ENCODE results near the gene LMX1B.

Gene LMX1B

DNA sequence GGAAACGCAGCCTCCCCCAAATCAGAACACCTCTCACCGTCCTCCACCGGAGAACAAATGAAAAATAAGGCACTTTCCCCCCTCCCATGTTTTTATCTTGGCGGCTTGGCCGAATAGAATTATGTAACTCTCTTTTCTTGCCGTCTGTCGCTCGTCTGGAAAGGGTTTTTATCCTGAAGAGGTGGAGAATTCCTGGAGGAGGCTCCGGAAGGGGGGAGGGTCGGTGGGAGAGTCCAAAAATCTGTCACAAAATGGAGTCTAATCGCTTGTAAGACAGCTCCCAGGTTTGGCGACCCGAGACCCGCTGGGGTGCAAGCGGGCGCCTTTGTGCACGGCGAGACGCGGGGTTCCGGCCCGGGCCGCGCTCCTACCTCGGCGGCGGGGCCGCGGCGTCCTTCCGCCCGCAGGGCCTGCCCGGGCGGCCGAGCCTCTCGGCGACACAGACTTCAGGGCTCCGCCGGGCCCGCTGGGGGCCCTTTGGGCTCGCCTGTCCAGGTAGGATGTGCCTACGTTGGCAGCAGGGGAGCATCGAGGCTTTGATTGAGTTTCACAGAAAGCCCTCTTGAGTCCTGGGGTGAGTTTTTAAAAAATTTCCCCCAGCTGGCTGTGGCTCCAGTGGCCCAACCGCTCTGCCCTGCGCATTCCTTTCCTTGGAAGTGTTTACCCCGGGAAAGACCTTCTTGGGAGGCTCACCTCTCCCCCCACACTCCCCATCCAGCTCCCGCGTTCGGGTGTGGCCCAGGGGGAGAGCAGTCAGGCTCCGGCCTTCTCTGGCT is 5.0 kb downstream of the LMX1B start:
- TF ChIP-seq POLR2AphosphoS5 (IDR thresholded peaks at IDR 0.05; ENCODE audit: borderline replicate concordance, low read depth, low read length) (no peak), FOXP2 (optimal IDR thresholded peaks at IDR 0.05; ENCODE audit: control extremely low read depth, extremely low read length, insufficient read depth) (no peak), EZH2 (IDR thresholded peaks at IDR 0.05) (no peak)
- no peaks in the 10 kb centered on the region for H3K36me3 ChIP-seq (ENCODE audit: insufficient read depth, low read length)

GRCh38 chr9:126619361-126620135 is 5.8 kb downstream of the LMX1B start:
- Histone ChIP-seq H3K9me3 (ENCODE audit: low read depth, low read length) (no peaks in the 10 kb centered on the region), H3K9ac (ENCODE audit: insufficient read length) (no peak overlapping the region), H3K36me3 (ENCODE audit: insufficient read depth, low read length) (no peaks in the 10 kb centered on the region), H3K4me3 (no peak overlapping the region), H3K27ac (no peak overlapping the region)
- TF ChIP-seq FOXP2 (optimal IDR thresholded peaks at IDR 0.05; ENCODE audit: control extremely low read depth, extremely low read length, insufficient read depth) (no peak), POLR2AphosphoS5 (IDR thresholded peaks at IDR 0.05; ENCODE audit: borderline replicate concordance, low read depth, low read length) (no peak), EZH2 (IDR thresholded peaks at IDR 0.05) (no peak)
- DNase-seq (ENCODE audit: low read depth, low spot score) = no peak

More for the DNA sequence above, 5.0 kb downstream of the LMX1B start:
- Histone ChIP-seq H3K4me3 (0 out of 2 replicates have a peak overlapping the region, but pooled peaks have one; percentile 4), H3K9ac (ENCODE audit: insufficient read length) (no peak overlapping the region), H3K9me3 (ENCODE audit: low read depth, low read length) (no peaks in the 10 kb centered on the region), H3K27ac (no peak overlapping the region)
- DNase-seq (ENCODE audit: low read depth, low spot score) = no peak

GRCh38 chr9:126620478-126620877 is 6.8 kb downstream of the LMX1B start:
- no peaks in the 10 kb centered on the region for H3K9me3 ChIP-seq (ENCODE audit: low read depth, low read length)
- DNase-seq (ENCODE audit: low read depth, low spot score) = no peak
- TF ChIP-seq POLR2AphosphoS5 (IDR thresholded peaks at IDR 0.05; ENCODE audit: borderline replicate concordance, low read depth, low read length) (no peak), EZH2 (IDR thresholded peaks at IDR 0.05) (no peak), FOXP2 (optimal IDR thresholded peaks at IDR 0.05; ENCODE audit: control extremely low read depth, extremely low read length, insufficient read depth) (no peak)
- H3K9ac ChIP-seq (ENCODE audit: insufficient read length) = no peak overlapping the region
- H3K27ac ChIP-seq = no peak overlapping the region
- H3K4me3 ChIP-seq = no peak overlapping the region
- H3K36me3 ChIP-seq (ENCODE audit: insufficient read depth, low read length) = no peaks in the 10 kb centered on the region

DNA sequence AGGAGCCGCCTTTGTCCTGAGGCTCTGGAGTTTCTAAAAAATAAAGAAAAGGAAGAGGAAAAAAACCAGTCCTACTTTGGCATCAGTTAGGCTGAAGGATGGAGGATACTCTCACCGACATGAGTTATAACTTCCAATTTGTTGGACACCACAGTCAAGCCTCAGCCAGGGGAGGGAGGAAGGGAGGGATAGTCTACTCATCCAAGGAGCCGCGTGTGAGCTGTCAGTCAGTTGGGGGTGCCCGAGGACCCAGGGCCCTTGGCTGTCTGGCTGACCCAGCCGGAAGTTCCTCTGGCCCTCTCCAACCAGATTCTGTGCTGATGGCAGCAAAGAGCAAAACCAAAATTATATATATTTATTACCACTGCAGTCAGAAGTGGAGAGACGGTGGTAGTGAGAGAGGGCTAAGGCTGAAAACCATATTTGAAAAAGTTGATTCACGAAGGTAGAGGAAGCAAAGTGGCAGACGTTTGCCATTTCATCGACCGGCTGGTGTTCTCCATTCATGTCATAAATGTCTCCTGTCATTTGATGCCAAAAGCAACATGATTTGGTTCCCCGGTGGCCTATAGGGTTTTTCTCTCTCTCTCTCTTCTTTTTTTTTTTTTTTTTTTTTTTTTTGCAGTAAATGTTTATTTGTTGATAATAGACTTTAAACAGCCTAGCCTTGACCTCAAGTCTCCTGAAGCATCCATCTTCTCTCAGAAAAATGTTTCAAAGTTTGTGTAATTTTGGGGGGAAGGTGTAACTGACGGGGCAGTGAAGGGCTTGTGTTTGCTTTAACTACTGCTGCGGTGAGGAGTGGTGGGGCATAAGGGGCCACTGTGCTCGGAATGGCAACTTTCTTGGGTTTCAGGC is 7.6 kb downstream of the LMX1B start:
- Histone ChIP-seq H3K27ac (no peak overlapping the region), H3K9ac (ENCODE audit: insufficient read length) (no peak overlapping the region), H3K36me3 (ENCODE audit: insufficient read depth, low read length) (no peaks in the 10 kb centered on the region), H3K9me3 (ENCODE audit: low read depth, low read length) (no peaks in the 10 kb centered on the region), H3K4me3 (no peak overlapping the region)
- DNase-seq (ENCODE audit: low read depth, low spot score) = no peak
- TF ChIP-seq FOXP2 (optimal IDR thresholded peaks at IDR 0.05; ENCODE audit: control extremely low read depth, extremely low read length, insufficient read depth) (no peak), EZH2 (IDR thresholded peaks at IDR 0.05) (no peak), POLR2AphosphoS5 (IDR thresholded peaks at IDR 0.05; ENCODE audit: borderline replicate concordance, low read depth, low read length) (no peak)

DNA sequence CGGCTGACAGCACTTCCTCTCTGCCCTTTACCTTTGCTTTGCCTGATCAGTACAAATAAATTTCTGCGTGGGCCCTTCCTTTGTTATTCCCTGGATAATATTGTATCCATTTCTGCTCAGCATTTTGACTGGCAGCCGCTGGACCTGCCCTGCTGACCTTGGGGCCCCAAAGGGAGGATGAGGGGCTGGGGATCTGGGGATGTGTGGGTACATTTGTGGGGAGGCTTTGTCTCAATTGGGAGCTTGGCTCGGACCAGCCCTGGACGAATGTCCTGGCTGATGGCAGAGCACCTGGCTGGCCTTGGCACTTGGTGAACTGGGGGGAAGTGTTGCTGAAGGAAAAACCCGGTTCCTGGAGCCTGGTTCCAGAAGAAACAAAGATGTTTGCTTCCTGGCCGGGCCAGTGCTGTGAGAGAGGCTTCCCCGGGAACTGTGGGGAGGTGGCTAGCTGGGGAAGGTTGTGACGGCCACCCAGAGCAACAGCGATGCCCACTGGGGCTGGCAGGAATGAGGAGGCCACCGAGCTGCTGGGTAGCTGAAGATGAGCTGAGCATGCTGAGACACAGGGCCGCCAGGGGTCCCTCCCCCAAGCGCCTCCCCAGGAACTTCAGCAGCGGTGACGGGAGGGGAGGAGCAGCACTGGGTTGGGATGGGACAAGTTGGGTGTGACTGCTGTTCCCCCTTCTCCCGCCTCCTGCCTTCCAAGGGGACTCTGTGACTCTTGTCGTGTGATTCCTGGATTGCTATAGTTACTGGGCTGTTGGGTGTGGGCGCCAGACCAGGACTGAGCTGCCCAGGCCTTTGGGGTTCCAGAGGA is 8.4 kb downstream of the LMX1B start:
- H3K36me3 ChIP-seq (ENCODE audit: insufficient read depth, low read length) = no peaks in the 10 kb centered on the region
- H3K9me3 ChIP-seq (ENCODE audit: low read depth, low read length) = no peaks in the 10 kb centered on the region
- no peak for DNase-seq (ENCODE audit: low read depth, low spot score)
- no peak overlapping the region for H3K27ac ChIP-seq
- no peak overlapping the region for H3K4me3 ChIP-seq
- TF ChIP-seq POLR2AphosphoS5 (IDR thresholded peaks at IDR 0.05; ENCODE audit: borderline replicate concordance, low read depth, low read length) (no peak), EZH2 (IDR thresholded peaks at IDR 0.05) (no peak), FOXP2 (optimal IDR thresholded peaks at IDR 0.05; ENCODE audit: control extremely low read depth, extremely low read length, insufficient read depth) (no peak)
- H3K9ac ChIP-seq (ENCODE audit: insufficient read length) = no peak overlapping the region

DNA sequence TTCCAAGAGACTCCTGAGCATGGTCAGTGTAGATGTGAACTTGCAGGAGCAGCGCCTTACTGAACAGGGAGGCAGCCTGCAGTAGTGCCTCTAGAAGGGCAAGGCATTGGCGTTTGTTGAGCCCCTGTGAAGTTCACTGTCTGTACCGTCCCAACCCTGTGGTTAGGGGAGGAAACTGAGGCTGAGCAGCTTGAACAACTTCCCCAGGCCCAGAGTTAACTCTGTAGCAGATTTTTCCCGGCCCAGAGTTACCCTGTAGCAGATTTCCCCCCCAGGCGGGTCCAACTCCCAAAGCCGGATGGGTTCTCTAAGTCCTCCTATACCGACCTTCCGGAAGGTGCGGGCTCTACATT is 9.6 kb downstream of the LMX1B start:
- TF ChIP-seq FOXP2 (optimal IDR thresholded peaks at IDR 0.05; ENCODE audit: control extremely low read depth, extremely low read length, insufficient read depth) (no peak), EZH2 (IDR thresholded peaks at IDR 0.05) (no peak), POLR2AphosphoS5 (IDR thresholded peaks at IDR 0.05; ENCODE audit: borderline replicate concordance, low read depth, low read length) (no peak)
- no peaks in the 10 kb centered on the region for H3K36me3 ChIP-seq (ENCODE audit: insufficient read depth, low read length)
- no peak overlapping the region for H3K27ac ChIP-seq
- H3K9me3 ChIP-seq (ENCODE audit: low read depth, low read length) = no peaks in the 10 kb centered on the region
- H3K9ac ChIP-seq (ENCODE audit: insufficient read length) = no peak overlapping the region
- H3K4me3 ChIP-seq = no peak overlapping the region
- DNase-seq (ENCODE audit: low read depth, low spot score) = no peak

DNA sequence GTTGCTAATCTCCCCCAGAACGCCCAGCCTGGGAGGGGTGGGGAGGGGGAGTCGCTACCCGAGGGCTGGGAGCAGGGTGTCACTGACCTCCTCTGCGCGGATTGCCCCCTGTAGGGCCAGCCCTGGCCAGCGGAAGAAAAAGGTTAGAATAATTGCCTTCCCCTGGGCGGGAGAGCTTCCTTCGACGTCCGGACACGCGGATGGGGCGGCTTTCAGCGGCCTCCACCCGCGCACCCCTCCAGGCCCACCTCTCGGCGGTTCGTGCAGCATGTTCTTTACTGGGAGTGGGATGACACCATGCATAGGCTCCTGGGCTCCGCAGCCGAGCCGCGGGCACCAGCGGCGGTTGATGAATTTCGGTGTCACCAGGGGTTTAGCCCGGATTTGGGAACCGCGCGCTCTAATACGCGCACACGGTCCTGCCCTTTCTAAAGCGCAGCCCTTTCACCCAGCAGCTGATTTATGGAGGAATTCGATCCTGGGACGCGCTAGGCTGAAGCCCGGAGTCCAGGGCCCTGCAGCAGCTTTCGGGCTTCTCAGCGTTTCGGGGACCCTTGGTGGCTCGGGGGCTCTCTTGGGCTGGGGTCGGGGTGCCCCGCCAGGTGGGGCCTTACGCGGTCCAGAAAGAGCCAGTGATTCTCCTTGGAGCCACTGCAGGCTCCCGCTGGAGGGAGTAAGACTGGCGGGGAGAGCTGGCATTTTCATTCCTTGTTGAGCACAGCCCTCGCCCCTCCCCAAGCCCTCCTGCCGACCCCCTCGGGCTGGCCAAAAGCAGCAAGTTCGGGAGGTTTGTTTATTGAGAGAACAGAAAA is 10.1 kb downstream of the LMX1B start:
- H3K36me3 ChIP-seq (ENCODE audit: insufficient read depth, low read length) = no peaks in the 10 kb centered on the region
- H3K27ac ChIP-seq = no peak overlapping the region
- H3K4me3 ChIP-seq = no peak overlapping the region
- TF ChIP-seq EZH2 (IDR thresholded peaks at IDR 0.05) (no peak), FOXP2 (optimal IDR thresholded peaks at IDR 0.05; ENCODE audit: control extremely low read depth, extremely low read length, insufficient read depth) (no peak), POLR2AphosphoS5 (IDR thresholded peaks at IDR 0.05; ENCODE audit: borderline replicate concordance, low read depth, low read length) (no peak)
- DNase-seq (ENCODE audit: low read depth, low spot score) = no peak
- H3K9ac ChIP-seq (ENCODE audit: insufficient read length) = no peak overlapping the region
- H3K9me3 ChIP-seq (ENCODE audit: low read depth, low read length) = no peaks in the 10 kb centered on the region

All from SK-N-MC (cell line).